ENCODE results near the gene CREB1. TPM values are rescaled to one million over a fixed set of nuclear protein-coding genes. Genes with fewer than 3 reads are reported as not detected.

Gene CREB1
- total RNA-seq, 1 donor from 2014 or later: 164 TPM

DNA sequence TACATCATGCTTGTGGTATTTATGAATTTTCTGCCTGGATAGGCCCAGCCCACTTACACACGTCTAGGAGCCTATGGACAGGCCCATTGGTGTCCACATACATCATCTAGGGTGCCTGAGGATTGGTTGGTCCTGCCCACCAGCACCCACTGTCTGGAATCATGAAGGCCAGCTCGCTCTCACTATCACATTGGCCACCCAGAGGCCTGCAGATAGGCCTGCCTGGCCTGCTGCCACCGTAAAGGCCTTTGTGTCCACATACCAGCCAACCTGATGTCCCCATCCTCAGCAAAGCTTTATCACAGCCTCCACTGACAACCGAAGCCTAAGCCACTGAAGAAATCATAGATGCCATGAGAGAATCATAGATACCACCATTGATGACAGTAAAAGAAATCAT is 55.2 kb downstream of the CREB1 start:
- H3K9me3 Mint-ChIP-seq: peaks cover 5% of the 10 kb centered on the region

DNA sequence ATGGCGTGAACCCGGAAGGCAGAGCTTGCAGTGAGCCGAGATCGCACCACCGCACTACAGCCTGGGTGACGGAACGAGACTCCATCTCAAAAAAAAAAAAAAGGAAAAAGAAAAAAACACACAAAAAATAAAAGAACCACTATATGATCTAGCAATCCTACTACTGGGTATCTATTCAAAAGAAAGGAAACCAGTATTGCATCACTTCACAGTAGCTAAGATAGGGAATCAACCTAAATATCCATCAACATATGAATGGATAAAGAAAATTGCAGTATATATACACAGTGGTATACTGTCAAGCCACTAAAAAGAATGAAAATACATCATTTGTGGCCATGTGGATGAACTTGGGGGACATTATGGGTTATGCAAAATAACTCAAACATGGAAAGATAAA is 57.5 kb downstream of the CREB1 start:
- no peak for DNase-seq (ENCODE audit: low spot score)
- Histone ChIP-seq H4K20me1 (ENCODE audit: low read depth) (no peaks in the 10 kb centered on the region), H3K27ac (no peak overlapping the region), H2AFZ (replicated peaks) (no peak overlapping the region), H3K4me3 (no peak overlapping the region), H3F3A (ENCODE audit: low read depth) (peaks cover 25% of the 10 kb centered on the region), H3K9ac (no peak overlapping the region), H3K27me3 (no peaks in the 10 kb centered on the region), H3K79me2 (ENCODE audit: low read depth) (peaks cover 37% of the 10 kb centered on the region), H3K4me1 (no peaks in the 10 kb centered on the region), H3K36me3 (peaks cover 72% of the 10 kb centered on the region), H3K9me3 (ENCODE audit: low read depth) (peaks cover 9% of the 10 kb centered on the region), H3K4me2 (no peak overlapping the region)
- Mint-ChIP-seq H3K4me1 (no peaks in the 10 kb centered on the region), H3K36me3 (peaks cover 83% of the 10 kb centered on the region), H3K27me3 (ENCODE audit: insufficient read depth, low read depth) (peaks cover 2% of the 10 kb centered on the region), H3K27ac (no peak overlapping the region), H3K9me3 (peaks cover 19% of the 10 kb centered on the region), H3K4me3 (no peak overlapping the region)
- TF ChIP-seq, protein P1, sequence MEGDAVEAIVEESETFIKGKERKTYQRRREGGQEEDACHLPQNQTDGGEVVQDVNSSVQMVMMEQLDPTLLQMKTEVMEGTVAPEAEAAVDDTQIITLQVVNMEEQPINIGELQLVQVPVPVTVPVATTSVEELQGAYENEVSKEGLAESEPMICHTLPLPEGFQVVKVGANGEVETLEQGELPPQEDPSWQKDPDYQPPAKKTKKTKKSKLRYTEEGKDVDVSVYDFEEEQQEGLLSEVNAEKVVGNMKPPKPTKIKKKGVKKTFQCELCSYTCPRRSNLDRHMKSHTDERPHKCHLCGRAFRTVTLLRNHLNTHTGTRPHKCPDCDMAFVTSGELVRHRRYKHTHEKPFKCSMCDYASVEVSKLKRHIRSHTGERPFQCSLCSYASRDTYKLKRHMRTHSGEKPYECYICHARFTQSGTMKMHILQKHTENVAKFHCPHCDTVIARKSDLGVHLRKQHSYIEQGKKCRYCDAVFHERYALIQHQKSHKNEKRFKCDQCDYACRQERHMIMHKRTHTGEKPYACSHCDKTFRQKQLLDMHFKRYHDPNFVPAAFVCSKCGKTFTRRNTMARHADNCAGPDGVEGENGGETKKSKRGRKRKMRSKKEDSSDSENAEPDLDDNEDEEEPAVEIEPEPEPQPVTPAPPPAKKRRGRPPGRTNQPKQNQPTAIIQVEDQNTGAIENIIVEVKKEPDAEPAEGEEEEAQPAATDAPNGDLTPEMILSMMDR (IDR thresholded peaks at IDR 0.05): no peak
- TF ChIP-seq EZH2 (IDR thresholded peaks at IDR 0.05) (no peak), EZH2phosphoT487 (IDR thresholded peaks at IDR 0.05) (no peak)

More for the DNA sequence above, 55.2 kb downstream of the CREB1 start:
- Mint-ChIP-seq H3K4me3 (no peak overlapping the region), H3K27ac (no peak overlapping the region), H3K27me3 (ENCODE audit: insufficient read depth, low read depth) (no peaks in the 10 kb centered on the region), H3K36me3 (peaks cover 68% of the 10 kb centered on the region), H3K4me1 (no peaks in the 10 kb centered on the region)
- TF ChIP-seq EZH2 (IDR thresholded peaks at IDR 0.05) (no peak), EZH2phosphoT487 (IDR thresholded peaks at IDR 0.05) (no peak)
- TF ChIP-seq, protein P1 (IDR thresholded peaks at IDR 0.05): no peak
- H3K4me1 ChIP-seq: no peaks in the 10 kb centered on the region
- no peaks in the 10 kb centered on the region for H3K9me3 ChIP-seq (ENCODE audit: low read depth)
- H4K20me1 ChIP-seq (ENCODE audit: low read depth): no peaks in the 10 kb centered on the region
- H3K4me3 ChIP-seq: no peak overlapping the region
- no peak overlapping the region for H3K4me2 ChIP-seq
- H2AFZ ChIP-seq (replicated peaks): no peak overlapping the region
- peaks cover 23% of the 10 kb centered on the region for H3K79me2 ChIP-seq (ENCODE audit: low read depth)
- H3K27ac ChIP-seq: no peak overlapping the region
- H3K36me3 ChIP-seq: peaks cover 66% of the 10 kb centered on the region
- H3K9ac ChIP-seq: no peak overlapping the region
- no peak for DNase-seq (ENCODE audit: low spot score)
- no peaks in the 10 kb centered on the region for H3K27me3 ChIP-seq
- peaks cover 30% of the 10 kb centered on the region for H3F3A ChIP-seq (ENCODE audit: low read depth)

DNA sequence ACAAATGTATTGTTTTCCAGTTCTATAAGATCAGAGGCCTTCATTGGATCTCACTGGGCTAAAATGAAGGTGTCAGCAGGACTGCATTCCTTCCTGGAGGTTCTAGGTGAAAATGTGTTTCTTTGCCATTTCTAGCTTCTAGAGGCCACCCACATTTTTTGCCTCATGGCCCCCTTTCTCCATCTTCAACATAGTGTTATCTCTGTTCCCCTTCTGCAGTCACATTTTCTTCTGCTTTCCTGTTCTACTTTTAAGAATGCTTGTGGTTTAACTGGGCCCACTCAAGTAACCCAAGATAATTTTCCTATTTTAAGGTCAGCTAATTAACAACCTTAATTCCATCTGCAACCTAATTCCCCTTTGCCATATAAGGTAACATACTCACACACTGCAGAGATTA is 59.4 kb downstream of the CREB1 start:
- H3K4me3 Mint-ChIP-seq: no peak overlapping the region
- TF ChIP-seq, protein P1 (IDR thresholded peaks at IDR 0.05): no peak
- TF ChIP-seq EZH2 (IDR thresholded peaks at IDR 0.05) (no peak), EZH2phosphoT487 (IDR thresholded peaks at IDR 0.05) (no peak)
- Histone ChIP-seq H4K20me1 (ENCODE audit: low read depth) (no peaks in the 10 kb centered on the region), H3K4me1 (no peaks in the 10 kb centered on the region), H3K36me3 (peaks cover 58% of the 10 kb centered on the region), H3K9me3 (ENCODE audit: low read depth) (peaks cover 9% of the 10 kb centered on the region), H3K9ac (no peak overlapping the region), H3K79me2 (ENCODE audit: low read depth) (peaks cover 40% of the 10 kb centered on the region), H3K27me3 (no peaks in the 10 kb centered on the region), H3K27ac (no peak overlapping the region), H2AFZ (replicated peaks) (no peak overlapping the region), H3K4me3 (no peak overlapping the region), H3F3A (ENCODE audit: low read depth) (peaks cover 21% of the 10 kb centered on the region), H3K4me2 (no peak overlapping the region)
- peaks cover 84% of the 10 kb centered on the region for H3K36me3 Mint-ChIP-seq
- DNase-seq (ENCODE audit: low spot score): no peak
- H3K9me3 Mint-ChIP-seq: peaks cover 26% of the 10 kb centered on the region
- peaks cover 4% of the 10 kb centered on the region for H3K27me3 Mint-ChIP-seq (ENCODE audit: insufficient read depth, low read depth)
- H3K4me1 Mint-ChIP-seq: no peaks in the 10 kb centered on the region
- no peak overlapping the region for H3K27ac Mint-ChIP-seq

Data from neural progenitor cell (in vitro differentiated cells).